ENCODE data around the gene LAMA3.
A peak's percentile ranks its signal among the peaks of the same experiment; 100 is the strongest.

Gene LAMA3

DNA sequence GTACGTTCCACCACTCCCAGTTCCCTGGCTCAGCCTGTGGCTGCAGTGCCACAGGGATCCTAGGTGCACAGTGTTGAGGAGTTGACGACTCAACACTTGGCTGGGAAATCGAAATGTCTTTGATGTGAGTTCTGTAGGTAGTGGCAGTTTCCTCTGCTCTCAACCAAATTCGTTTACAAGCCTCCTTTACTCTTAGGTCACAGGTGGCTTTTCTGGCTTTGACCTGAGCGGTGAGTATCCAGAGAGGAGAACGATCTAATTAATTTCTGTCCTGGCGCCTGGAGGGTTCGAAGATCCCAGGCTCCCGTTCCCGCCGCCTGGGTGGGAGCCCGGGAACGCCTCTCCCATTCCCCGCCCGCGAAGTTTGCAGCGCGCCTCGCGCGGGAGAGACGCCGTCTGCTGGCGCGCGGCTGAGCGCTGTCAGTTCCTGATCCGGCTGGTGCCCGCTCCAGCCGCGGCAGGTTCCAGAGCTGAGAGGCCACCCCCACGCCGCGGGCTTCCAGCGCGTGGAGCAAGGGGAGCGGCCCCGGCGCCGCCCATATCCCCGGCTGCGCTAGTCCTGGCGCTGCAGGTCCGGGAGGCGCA is at the start of gene LAMA3:
TSS of gene LAMA3 (plus strand) at position 423 of the 585 bp plus-strand sequence. CDS start 231 bp downstream, outside the sequence.
- FAIRE-seq (no peak), DNase-seq (ENCODE audit: low spot score) (no peak)

GRCh38 chr18:23640052-23640451 is 49.2 kb upstream of the LAMA3 start:
- no peak for FAIRE-seq
- DNase-seq (ENCODE audit: low spot score), result no peak

DNA sequence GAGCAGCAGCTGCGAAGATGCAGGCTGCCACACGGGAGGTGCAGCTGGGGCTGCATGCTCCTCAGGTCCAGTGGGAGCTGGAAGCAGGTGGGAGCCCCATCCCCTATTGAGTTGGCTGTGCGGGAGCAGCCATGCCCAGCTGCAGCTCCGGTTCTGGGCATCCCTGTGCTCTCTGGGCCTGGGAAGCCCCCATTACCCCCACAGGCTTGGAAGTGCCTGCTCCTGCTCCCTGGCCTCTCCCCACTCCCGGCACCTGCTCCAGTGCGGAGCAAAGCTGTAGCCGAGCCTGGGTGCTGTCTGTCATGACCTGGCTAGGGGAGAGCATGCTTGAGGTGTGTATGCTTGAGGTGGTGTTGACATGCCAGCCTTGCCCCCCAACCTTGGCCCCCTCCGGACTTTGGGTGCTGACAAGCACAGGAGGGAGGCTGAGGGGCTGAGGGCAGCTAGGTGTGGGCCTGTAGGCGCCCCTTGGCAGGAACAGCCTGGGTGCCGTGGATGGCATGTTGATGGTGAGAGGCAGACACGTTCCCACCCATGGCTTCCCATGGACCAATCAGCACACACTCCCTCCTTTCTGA is 48.0 kb upstream of the LAMA3 start:
- DNase-seq (ENCODE audit: low spot score) (no peak), FAIRE-seq (no peak)

- FAIRE-seq, result no peak
- no peak for DNase-seq (ENCODE audit: low spot score)
Observed at GRCh38 chr18:23641937-23642666, 47.2 kb upstream of the LAMA3 start.

DNA sequence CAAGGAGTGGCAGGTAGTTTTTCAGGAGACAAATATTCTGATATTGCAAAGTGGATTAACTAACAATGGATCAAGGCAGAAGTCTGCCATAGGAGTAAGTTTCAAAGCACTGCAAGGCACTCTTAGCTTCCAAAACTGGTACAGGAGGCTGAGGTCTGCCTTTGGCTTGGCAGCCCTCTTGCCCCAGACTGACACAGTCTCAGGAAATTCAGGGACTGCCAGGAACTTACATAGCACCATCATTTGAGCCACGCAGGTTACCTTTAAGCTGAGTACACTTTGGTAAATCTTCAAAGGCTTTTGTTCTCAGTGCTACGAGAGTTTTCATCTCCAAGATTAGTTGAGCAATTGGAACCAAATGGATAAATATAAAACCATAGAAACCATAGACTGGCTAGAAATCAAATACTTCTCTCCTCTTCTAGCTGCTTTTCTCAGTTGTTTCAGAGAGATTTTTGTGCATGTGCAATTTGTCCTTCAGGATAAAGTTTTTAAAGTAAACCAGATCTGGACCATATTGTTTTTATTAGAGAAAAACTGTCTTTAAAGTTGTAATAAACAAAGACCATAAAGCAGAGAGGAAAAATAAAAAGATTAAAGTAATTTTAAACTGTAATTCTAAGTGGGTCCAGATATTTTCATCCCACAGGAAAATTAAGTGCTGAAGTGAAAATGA is 45.3 kb upstream of the LAMA3 start:
- DNase-seq (ENCODE audit: low spot score), result no peak
- FAIRE-seq, result no peak

DNA sequence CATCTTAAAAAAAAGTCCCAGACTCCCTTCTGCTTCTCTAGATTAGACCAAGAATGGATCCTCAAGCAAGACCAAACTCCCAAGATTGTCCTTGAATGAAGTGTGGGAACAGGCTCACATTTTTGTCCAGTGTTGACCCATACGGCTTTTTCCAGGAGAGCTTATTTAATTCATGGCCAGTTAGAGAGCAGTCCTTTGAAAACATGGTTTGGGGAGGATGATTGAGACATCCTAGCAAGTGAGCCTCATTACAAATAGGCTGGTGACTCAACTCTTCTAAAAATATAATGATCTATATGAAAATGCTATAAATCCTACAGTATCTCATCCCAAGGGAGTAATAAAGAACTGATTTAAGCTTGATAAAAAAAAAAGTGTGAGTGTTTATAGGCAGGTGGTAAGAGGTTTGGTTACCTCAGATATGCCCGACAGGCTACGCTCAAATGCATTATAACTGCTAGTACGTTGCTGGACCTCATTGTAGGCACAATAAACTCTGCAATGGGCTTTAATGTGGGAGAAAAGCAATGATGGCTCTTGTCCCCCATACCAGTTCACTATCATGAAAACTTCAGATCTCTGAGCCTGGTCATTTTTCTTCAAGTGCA is 43.6 kb upstream of the LAMA3 start:
- DNase-seq (ENCODE audit: low spot score) (no peak), FAIRE-seq (no peak)

GRCh38 chr18:23646282-23646681 is 43.0 kb upstream of the LAMA3 start:
- no peak for FAIRE-seq

DNA sequence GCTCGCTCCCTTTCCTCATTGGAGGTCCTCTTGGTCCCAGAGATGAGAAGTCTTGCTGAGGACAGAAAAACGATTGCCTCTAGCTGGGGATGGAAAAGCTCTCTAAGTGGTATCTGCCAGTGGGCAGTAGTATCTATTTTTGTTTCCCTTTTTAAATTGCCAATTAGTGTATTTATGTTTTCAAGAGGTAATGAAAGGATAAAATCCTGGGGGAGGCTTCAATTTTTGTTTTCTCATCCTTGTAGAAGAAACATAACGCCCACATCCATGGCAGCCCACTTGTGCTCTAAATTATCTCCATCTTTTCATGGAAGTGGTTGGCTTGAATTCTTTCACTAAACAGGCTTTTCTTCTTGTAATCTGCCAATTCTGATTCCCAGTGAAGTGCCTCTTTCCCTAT is 40.8 kb upstream of the LAMA3 start:
- no peak for DNase-seq (ENCODE audit: low spot score)
- FAIRE-seq, result no peak

More at GRCh38 chr18:23646282-23646681, 43.0 kb upstream of the LAMA3 start:
- DNase-seq (ENCODE audit: low spot score), result no peak

GRCh38 chr18:23648940-23649607 is 40.2 kb upstream of the LAMA3 start:
- FAIRE-seq (no peak), DNase-seq (ENCODE audit: low spot score) (no peak)

DNA sequence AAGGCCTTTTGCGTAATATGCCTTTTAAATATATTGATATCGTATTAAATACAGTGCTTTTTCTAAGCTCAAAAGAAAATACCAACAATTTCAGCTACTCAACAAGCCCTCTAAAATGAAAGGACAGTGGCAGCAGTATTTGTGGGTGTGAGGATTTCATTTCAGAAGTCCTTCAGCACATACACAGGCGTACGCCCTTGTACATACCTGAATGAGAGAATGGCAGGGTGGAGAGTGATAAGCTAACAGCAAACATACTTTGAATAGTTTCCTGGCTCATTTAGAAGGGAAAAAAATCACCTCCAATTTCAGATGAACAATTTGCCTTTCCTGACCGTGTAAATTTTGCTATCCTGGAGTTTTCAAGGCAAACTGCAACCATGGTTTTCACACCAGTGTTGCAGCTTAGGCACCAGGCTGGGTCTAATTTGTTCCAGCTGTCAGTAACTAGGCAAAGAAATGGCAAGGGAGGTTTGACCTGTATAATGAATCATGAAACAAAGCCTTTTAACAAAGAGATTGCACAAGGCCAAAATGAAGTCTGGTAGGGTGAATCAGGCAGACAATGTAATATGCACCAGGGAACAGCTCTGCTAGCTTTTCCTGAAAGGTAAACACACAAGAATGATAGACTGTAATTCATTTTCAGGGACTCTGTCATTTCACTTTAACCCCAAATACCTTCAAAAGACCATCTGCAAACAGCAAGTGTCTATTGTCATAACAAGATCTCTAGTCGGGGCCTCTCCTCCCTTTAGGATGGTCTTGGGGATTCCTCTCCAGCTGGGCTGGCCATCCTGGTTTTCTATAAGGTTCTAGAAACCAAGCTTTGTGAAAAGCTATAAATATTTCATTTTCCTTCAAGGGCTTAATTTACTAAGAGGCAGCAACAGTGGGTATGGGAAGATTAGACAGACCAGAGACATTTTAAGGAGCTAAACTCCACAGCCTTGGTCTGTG is 38.0 kb upstream of the LAMA3 start:
- FAIRE-seq (no peak), DNase-seq (ENCODE audit: low spot score) (no peak)

DNA sequence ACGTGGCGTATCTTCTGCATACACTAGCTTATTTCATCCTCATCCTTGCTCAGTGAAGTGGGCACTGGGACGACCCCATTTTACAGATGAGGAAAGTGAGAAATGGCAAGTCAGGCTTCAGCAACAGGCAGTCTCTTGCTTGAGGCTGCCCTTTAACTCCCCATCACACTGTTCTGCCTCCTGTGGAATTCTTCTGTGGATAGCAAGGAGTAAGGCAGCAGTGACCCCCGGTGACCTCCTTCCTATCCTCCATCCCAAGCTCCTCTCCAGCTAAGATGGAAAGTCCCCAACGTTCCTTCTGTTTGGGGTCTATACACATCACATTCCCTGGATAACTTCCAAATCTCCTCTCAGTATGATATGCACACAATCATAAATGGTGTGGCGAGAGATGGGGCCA is 37.0 kb upstream of the LAMA3 start:
- DNase-seq (ENCODE audit: low spot score) (no peak), FAIRE-seq (no peak)

DNA sequence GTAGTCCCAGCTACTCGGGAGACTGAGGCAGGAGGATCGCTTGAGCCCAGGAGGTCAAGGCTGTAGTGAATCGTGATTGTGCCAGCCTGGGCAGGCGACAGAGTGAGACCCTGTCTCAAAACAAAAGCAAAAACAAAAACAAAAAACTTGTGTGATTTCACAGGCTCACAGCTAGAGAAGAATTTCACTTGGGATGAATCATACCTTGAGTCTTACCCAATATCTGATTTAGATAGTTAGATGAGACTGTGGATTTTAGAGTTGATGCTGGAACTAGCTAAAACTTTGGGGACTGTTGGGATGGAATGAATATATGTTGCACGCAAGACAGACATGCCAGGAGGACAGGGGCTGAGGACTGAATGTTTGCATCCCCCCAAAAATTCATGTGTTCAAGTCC is 31.0 kb upstream of the LAMA3 start:
- DNase-seq (ENCODE audit: low spot score), result no peak
- no peak for FAIRE-seq

DNA sequence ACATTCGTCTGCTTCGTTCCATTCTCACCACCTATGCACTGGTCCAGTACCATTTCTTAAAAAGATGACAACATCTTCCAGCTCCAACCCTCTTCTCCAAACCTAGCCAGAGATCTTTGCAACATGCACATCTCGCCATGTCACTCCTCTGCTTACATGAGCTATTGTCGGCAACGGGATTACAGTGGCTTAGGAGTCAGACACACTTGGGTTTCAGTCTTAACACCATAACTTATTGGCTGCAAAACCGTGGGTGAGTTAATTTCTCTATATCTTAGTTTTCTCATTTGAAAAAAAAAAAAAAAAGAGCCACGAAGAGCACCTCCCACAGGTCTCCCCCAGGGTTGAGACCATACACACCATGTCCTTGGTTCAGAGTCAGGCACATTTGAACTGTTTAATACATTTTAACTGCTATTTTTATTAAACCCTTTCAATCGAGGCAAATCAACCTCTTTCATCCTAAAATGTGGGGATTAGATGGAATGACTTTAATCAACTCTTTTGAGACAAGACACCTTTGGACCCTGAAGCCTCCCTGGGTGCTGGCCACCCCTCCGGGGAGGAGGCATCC is 27.4 kb upstream of the LAMA3 start:
- no peak for FAIRE-seq
- no peak for DNase-seq (ENCODE audit: low spot score)

DNA sequence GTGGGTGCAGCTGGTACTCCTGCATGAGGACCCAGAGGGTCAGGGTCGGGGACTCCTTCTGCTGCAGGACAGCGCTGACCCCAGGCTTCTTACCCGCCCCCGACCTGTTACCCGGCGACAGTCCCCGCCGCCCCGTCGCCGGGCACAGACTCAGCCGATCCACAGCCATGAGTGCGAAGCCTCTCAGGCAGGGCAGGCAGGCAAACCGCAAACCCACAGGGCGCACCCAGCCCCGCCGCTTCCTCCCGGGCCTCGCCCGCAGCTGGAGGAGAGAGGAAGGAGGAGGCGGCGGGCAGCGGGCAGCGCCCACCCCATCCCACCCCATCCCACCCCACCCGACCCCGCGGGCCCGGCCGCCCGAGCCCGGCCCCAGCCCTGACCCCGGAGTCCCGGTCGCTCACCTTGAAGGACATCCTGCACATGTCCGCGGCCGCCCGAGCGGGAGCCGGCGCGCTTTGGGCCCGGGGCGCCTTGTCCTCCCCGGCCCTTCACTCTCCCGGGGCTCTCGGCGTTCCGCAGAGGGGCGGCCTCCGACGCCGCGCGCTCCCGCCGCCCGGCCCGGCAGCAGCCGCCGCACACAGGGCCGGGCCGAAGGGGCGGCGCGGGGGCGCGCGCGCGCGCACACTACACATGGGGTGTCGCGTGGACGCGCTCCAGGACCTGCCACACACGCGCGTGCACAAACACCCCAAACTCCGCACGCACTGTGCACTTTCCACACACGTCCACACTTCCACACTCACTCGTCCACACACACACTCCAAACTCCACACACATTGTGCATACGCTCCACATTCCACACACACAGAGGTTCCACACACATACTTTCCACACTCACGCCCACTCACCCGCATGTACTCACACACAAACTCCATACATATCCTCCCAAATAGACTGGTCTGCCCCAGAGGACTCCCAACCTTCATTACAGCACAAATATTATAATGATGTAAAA is 26.7 kb upstream of the LAMA3 start, which contains the start of gene ANKRD29:
TSS of gene ANKRD29 (minus strand) at position 603 of the 955 bp plus-strand sequence. CDS start at position 422, 181 bp downstream.
- DNase-seq (ENCODE audit: low spot score), result peak; percentile 62
- no peak for FAIRE-seq

DNA sequence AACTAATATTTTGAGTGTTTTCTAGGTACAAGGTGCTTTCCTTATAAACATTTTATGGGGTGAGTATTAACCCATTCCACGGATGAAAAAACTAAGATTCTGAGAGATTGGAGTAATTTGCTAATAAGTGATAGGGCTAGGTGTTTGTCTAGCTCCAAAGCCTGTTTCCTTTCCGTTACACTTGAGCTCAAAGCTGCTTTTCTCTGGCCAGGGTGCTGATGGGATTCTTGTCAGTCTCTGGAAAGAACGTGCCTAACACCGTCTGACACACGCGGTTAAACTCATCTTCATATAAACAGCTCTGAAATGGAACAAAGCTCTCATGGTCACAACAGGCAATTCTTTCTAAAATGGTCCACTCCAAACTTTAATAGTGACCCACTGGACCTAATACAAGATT is 24.6 kb upstream of the LAMA3 start:
- DNase-seq (ENCODE audit: low spot score) (no peak), FAIRE-seq (no peak)

- FAIRE-seq (no peak), DNase-seq (ENCODE audit: low spot score) (no peak)
Observed at GRCh38 chr18:23667114-23667513, 22.1 kb upstream of the LAMA3 start.

DNA sequence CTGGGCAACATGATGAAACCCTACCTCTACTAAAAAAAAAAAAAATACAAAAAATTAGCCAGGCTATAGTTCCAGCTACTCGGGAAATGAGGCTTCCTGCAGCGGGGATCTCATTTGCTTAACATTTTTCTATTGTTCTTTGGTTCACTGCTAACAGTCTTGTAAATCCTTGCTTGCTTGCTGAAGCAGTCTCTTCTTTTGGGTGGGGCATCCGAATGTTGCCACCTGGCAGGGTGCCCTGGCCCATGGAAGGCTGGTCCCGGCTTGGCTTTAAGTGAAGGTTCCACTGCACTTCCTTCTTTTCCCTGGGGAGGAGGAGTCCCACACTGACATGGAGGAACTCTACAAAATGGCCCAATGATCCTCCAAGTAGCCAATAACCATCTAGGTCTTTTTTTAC is 20.5 kb upstream of the LAMA3 start:
- no peak for DNase-seq (ENCODE audit: low spot score)
- no peak for FAIRE-seq

DNA sequence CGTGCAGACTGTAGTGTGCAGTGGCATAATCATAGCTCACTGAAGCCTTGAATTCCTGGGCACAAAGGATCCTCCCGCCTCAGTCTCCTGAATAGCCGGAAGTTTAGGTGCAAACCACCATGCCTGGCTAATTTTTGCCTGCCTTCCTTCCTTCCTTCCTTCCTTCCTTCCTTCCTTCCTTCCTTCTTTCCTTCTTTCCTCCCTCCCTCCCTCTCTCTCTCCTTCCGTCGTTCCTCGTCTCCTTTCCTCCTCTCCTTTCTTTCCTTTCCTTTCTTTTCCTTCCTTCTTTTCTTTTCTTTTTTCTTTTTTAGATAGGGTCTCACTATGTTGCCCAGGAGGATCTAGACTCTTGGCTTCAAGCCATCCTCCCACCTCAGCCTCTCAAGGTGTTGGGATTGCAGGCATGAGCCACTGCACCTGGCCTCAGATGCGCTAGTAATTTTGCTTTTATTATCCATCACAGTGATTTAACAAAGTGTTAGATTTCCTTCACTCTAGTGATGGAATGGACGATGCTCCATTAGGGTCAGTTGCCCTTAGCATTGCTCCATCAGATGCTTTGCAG is 20.0 kb upstream of the LAMA3 start:
- no peak for DNase-seq (ENCODE audit: low spot score)
- no peak for FAIRE-seq
